Measurements from ENCODE around the gene LIN54. TPM values are rescaled to one million over a fixed set of nuclear protein-coding genes. Genes with fewer than 3 reads are reported as not detected.
"Not testable (repeated sequence)": the region's sequence is repeated elsewhere in the genome, so short reads cannot be mapped to it uniquely, and the experiment has no call there.

The LIN54 gene
- total RNA-seq, 2 donors from 2014 or later = 25.8 to 27.9 TPM

DNA sequence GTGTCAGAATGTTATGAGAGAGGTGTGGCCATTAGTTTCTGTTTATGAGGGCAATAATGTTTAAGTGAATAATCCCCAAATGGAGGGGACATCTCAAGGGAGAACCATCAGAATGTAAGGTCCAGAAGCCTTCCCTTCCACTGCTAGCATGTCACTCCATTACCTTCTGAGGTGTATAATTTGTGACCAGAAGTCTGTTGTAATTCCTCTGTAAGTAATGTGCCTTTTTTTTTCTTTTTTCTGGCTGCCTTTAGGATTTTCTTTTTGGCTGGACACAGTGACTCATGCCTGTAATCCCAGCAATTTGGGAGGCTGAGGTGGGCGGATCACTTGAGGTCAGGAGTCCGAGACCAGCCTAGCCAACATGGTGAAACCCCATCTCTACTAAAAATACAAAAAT is 13.6 kb upstream of the LIN54 start:
- no peak overlapping the region for H3K4me3 Mint-ChIP-seq
- H3K4me1 Mint-ChIP-seq (ENCODE audit: low read depth) = peaks cover 16% of the 10 kb centered on the region

DNA sequence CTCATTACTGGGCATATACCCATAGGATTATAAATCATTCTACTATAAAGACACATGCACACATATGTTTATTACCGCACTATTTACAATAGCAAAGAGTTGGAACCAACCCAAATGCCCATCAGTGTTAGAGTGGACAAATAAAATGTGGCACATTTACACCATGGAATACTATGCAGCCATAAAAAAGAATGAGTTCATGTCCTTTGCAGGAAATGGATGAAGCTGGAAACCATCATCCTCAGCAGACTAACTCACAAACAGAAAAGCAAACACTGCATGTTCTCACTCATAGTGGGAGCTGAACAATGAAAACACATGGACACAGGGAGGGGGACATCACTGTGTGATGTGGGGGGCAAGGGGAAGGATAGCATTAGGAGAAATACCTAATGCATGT is 13.0 kb upstream of the LIN54 start:
- H3K9me3 Mint-ChIP-seq; H3K27ac Mint-ChIP-seq; ATAC-seq (replicated peaks in 1 of 2); H3K27me3 Mint-ChIP-seq (ENCODE audit: low read depth); DNase-seq; H3K4me3 Mint-ChIP-seq; H3K36me3 Mint-ChIP-seq (ENCODE audit: insufficient read depth in 2 of 2): not testable (repeated sequence)
- H3K4me1 Mint-ChIP-seq (ENCODE audit: low read depth) = peaks cover 16% of the 10 kb centered on the region

More for the DNA sequence above, 13.6 kb upstream of the LIN54 start:
- H3K27ac Mint-ChIP-seq = no peak overlapping the region
- ATAC-seq (replicated peaks in 1 of 2) (no peak), DNase-seq (no peak)
- no peaks in the 10 kb centered on the region for H3K27me3 Mint-ChIP-seq (ENCODE audit: low read depth)
- peaks cover 2 to 5% of the 10 kb centered on the region in 2 donors for H3K36me3 Mint-ChIP-seq (ENCODE audit: insufficient read depth in 2 of 2)
- peaks cover 0 to 2% of the 10 kb centered on the region in 2 donors for H3K9me3 Mint-ChIP-seq

GRCh38 chr4:83022724-83023450 is 12.3 kb upstream of the LIN54 start:
- ATAC-seq (replicated peaks in 1 of 2) = no peak
- Mint-ChIP-seq H3K27ac (no peak overlapping the region), H3K36me3 (ENCODE audit: insufficient read depth in 2 of 2) (peaks cover 2 to 5% of the 10 kb centered on the region in 2 donors), H3K9me3 (peaks cover 0 to 2% of the 10 kb centered on the region in 2 donors), H3K4me1 (ENCODE audit: low read depth) (peaks cover 16% of the 10 kb centered on the region), H3K4me3 (no peak overlapping the region), H3K27me3 (ENCODE audit: low read depth) (no peaks in the 10 kb centered on the region)
- DNase-seq = no peak

DNA sequence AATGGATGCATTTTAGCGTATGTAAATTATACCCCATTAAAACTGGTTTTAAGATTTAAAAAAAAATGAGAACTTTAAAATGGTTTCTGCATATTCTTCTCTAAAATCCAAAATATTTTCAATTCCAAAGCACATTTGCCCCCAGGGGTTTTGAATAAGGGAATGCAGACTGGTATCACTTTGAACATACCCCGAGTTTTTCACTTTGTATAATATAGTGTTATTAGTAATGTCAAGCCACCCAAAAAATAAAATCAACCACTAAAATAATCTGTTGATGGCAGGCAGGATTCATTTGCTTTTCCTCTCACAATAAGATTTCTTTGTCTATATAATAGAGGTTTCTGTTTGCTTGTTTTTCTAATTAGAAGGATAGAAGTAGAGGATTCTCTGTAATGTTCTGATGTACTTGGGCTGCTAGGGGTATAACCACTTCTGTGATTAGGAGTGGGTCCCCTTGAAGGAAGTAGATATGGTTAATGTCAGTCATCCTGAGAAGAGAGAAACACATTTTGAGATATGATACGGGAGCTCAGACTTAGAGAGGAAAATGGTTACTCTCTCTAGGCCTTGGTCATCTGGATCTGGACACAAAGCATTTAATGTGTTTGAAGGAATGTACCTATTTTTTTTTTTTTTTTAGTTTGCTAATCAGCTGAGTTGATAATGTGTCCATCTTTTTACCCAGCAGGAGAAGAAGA is 9.3 kb upstream of the LIN54 start:
- ATAC-seq (replicated peaks in 1 of 2) (peak; percentile 79 to 83), DNase-seq (no peak)
- peaks cover under 1 to 1% of the 10 kb centered on the region in 2 donors for H3K36me3 Mint-ChIP-seq (ENCODE audit: insufficient read depth in 2 of 2)
- H3K9me3 Mint-ChIP-seq = peaks cover 0 to under 1% of the 10 kb centered on the region in 2 donors
- no peak overlapping the region for H3K27ac Mint-ChIP-seq
- H3K27me3 Mint-ChIP-seq (ENCODE audit: low read depth) = no peaks in the 10 kb centered on the region
- H3K4me3 Mint-ChIP-seq = no peak overlapping the region
- H3K4me1 Mint-ChIP-seq (ENCODE audit: low read depth) = peaks cover 16% of the 10 kb centered on the region

DNA sequence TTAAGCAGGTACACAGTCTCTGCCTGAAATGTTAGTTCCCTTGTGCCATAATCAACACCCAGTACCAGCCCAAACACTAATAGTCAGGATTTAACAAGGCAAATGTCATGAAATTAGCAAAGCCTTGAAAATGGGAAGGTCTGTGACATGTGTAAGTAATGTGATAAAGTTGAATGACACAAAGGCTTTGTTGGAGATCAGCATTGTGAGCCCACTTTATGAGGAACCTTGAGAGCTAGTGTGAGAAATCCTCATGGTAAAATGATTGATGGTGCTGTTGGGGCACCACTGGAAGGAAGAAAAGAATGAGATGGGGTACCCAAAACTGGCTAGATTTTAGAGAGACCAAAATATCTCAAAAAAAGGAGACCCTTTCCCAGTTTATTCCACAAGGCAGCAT is 3.3 kb upstream of the LIN54 start:
- peak overlapping the region; percentile 89 to 99 for H3K4me3 Mint-ChIP-seq
- peaks cover 2 to 7% of the 10 kb centered on the region in 2 donors for H3K36me3 Mint-ChIP-seq (ENCODE audit: insufficient read depth in 2 of 2)
- ATAC-seq (replicated peaks in 1 of 2) (no peak), DNase-seq (no peak)
- no peak overlapping the region for H3K27ac Mint-ChIP-seq
- H3K9me3 Mint-ChIP-seq = no peaks in the 10 kb centered on the region
- peaks cover 33% of the 10 kb centered on the region for H3K4me1 Mint-ChIP-seq (ENCODE audit: low read depth)
- H3K27me3 Mint-ChIP-seq (ENCODE audit: low read depth) = no peaks in the 10 kb centered on the region

GRCh38 chr4:83013420-83013867 is 2.8 kb upstream of the LIN54 start:
- no peaks in the 10 kb centered on the region for H3K9me3 Mint-ChIP-seq
- peaks cover 2 to 7% of the 10 kb centered on the region in 2 donors for H3K36me3 Mint-ChIP-seq (ENCODE audit: insufficient read depth in 2 of 2)
- H3K4me3 Mint-ChIP-seq = peak overlapping the region; percentile 89 to 99
- H3K27ac Mint-ChIP-seq = peak overlapping the region; percentile 97
- peaks cover 38% of the 10 kb centered on the region for H3K4me1 Mint-ChIP-seq (ENCODE audit: low read depth)
- H3K27me3 Mint-ChIP-seq (ENCODE audit: low read depth) = no peaks in the 10 kb centered on the region
- DNase-seq (no peak), ATAC-seq (replicated peaks in 1 of 2) (no peak)

DNA sequence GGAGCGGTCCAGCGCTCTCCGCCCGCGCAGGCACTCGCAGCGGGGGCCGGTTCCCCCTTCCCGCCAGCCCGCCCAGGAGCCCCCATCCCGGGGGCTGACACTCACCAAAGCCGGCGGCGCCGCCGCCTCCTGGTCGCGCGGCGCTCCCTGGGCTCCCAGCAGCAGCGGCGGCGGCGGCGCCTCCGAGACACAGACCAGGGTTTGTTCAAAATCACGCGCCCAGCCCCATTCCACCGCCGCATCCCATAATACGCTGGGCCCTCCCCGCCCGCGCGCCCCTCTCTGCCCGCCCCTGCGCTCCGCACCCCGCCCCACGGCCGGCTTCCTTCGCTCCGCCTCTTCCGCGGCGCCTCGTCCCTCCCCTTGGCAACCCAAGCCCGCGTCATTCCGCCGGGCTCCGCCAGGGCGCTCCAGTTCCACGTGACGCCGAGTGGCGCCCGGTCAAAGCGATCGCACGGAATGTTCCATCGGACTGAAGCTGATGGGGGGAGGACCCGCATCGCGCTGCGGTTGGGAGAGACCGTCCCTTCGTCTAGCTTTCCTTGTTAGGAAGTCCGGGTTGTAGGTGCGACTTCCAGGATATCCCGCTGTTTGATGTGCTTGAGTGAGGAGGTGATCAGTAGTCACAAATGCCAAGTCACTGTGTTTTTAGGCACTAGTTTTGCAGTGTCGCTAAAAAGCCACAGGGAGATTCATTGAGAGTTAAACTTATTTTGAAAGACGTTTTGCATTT is 2.2 kb upstream of the LIN54 start:
- H3K4me3 Mint-ChIP-seq = peak overlapping the region; percentile 89 to 99
- H3K27ac Mint-ChIP-seq = peak overlapping the region; percentile 97
- no peaks in the 10 kb centered on the region for H3K27me3 Mint-ChIP-seq (ENCODE audit: low read depth)
- H3K4me1 Mint-ChIP-seq (ENCODE audit: low read depth) = peaks cover 43% of the 10 kb centered on the region
- DNase-seq (peak; percentile 97 to 99), ATAC-seq (replicated peaks in 1 of 2) (peak; percentile 86 to 87)
- H3K36me3 Mint-ChIP-seq (ENCODE audit: insufficient read depth in 2 of 2) = peaks cover 2 to 7% of the 10 kb centered on the region in 2 donors
- H3K9me3 Mint-ChIP-seq = no peaks in the 10 kb centered on the region

- Mint-ChIP-seq H3K9me3 (no peaks in the 10 kb centered on the region), H3K36me3 (ENCODE audit: insufficient read depth in 2 of 2) (peaks cover 2 to 7% of the 10 kb centered on the region in 2 donors), H3K4me3 (peak overlapping the region; percentile 93 to 97), H3K27me3 (ENCODE audit: low read depth) (no peaks in the 10 kb centered on the region), H3K27ac (peak overlapping the region; percentile 64), H3K4me1 (ENCODE audit: low read depth) (peaks cover 50% of the 10 kb centered on the region)
- ATAC-seq (replicated peaks in 1 of 2) (peak; percentile 18 to 23), DNase-seq (peak; percentile 62 to 63)
Observed at GRCh38 chr4:83012200-83012686, 1.6 kb upstream of the LIN54 start.

- H3K36me3 Mint-ChIP-seq (ENCODE audit: insufficient read depth in 2 of 2) = peaks cover 2 to 7% of the 10 kb centered on the region in 2 donors
- H3K27me3 Mint-ChIP-seq (ENCODE audit: low read depth) = no peaks in the 10 kb centered on the region
- ATAC-seq (replicated peaks in 1 of 2) = no peak
- peak overlapping the region; percentile 64 for H3K27ac Mint-ChIP-seq
- H3K9me3 Mint-ChIP-seq = no peaks in the 10 kb centered on the region
- peak overlapping the region; percentile 93 to 97 for H3K4me3 Mint-ChIP-seq
- peaks cover 53% of the 10 kb centered on the region for H3K4me1 Mint-ChIP-seq (ENCODE audit: low read depth)
- DNase-seq = peak; percentile 5 to 24
Observed at GRCh38 chr4:83011689-83012199, 1.1 kb upstream of the LIN54 start.

DNA sequence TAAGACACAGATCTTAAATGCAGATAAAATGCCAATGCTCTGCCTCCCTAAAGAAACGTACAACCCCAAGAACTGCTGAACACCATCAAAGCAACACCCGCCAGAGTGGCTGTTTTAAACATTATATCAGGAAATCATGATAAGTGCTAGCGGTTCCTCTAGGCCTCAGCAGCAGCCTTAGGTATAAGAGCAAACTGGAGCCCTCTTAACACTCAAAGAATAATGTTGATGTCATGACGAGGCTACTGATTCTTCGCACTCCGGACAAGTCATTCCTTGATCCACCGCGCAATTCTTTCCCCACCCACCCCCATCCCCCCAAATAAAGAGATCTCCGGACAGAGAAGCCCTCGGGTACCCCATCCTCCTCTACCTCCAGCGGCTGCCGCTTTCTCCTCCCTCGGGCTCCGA is 507 bp downstream of the LIN54 start:
- peaks cover 65% of the 10 kb centered on the region for H3K4me1 Mint-ChIP-seq (ENCODE audit: low read depth)
- H3K4me3 Mint-ChIP-seq = peak overlapping the region; percentile 93 to 97
- H3K27me3 Mint-ChIP-seq (ENCODE audit: low read depth) = no peaks in the 10 kb centered on the region
- H3K36me3 Mint-ChIP-seq (ENCODE audit: insufficient read depth in 2 of 2) = peaks cover 2 to 7% of the 10 kb centered on the region in 2 donors
- H3K9me3 Mint-ChIP-seq = no peaks in the 10 kb centered on the region
- no peak for ATAC-seq (replicated peaks in 1 of 2)
- DNase-seq = peak in 1 of 2 donors; percentile 9
- peak overlapping the region; percentile 99 for H3K27ac Mint-ChIP-seq

DNA sequence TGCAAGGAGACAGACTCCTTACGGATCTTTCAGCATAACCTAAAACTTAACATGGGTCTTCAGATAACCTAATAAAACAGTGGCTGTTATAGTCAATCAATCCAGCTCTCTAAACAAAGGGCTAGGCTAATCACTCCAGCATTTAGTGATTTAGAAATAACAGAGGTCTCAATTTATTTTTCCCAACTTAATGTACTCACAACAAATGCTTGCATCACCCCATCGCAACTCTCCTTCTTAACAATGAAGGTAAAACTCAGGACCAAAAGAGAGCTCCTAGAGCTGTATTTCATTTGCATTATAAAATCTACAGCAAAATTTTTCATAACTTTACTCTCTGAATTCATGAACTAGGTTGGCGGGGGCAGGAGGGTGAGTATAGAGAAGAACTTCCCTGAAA is 1.1 kb downstream of the LIN54 start:
- Mint-ChIP-seq H3K4me3 (peak overlapping the region; percentile 93 to 97), H3K27ac (peak overlapping the region; percentile 99), H3K36me3 (ENCODE audit: insufficient read depth in 2 of 2) (peaks cover 2 to 7% of the 10 kb centered on the region in 2 donors), H3K27me3 (ENCODE audit: low read depth) (no peaks in the 10 kb centered on the region), H3K9me3 (no peaks in the 10 kb centered on the region), H3K4me1 (ENCODE audit: low read depth) (peaks cover 65% of the 10 kb centered on the region)
- no peak for DNase-seq
- no peak for ATAC-seq (replicated peaks in 1 of 2)

DNA sequence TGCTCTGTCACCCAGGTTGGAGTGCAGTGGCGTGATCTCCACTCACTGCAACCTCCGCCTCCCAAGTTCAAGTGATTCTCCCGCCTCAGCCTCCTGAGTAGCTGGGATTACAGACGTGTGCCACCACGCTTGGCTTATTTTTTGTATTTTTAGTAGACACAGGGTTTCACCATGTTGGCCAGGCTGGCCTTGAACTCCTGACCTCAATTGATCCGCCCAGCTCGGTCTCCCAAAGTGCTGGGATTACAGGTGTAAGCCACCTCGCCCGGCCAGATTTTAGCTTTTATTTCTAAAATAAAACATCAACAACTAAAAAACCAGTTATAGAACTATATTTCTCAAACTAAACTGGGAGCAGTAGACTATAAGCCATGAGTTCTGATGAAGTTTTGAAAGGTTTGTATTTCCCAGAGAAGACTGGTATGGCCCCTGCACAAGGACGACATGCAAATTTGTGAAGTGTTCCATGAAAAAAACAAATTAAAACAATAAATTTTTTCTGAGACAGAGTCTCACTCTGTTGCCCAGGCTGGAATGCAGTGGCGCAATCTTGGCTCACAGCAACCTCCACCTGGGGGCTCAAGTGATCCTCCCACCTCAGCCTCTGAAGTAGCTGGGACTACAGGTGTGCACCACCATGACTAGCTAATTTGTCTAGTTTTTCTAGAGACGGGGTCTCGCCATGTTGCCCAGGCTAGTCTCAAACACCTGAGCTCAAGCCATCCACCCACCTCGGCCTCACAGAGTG is 7.4 kb downstream of the LIN54 start:
- H3K4me1 Mint-ChIP-seq (ENCODE audit: low read depth) = peaks cover 35% of the 10 kb centered on the region
- not testable (repeated sequence) for H3K27me3 Mint-ChIP-seq (ENCODE audit: low read depth); H3K9me3 Mint-ChIP-seq; DNase-seq; H3K27ac Mint-ChIP-seq; ATAC-seq (replicated peaks in 1 of 2); H3K36me3 Mint-ChIP-seq (ENCODE audit: insufficient read depth in 2 of 2); H3K4me3 Mint-ChIP-seq
